ENCODE measurements around the gene GGT7.

DNA sequence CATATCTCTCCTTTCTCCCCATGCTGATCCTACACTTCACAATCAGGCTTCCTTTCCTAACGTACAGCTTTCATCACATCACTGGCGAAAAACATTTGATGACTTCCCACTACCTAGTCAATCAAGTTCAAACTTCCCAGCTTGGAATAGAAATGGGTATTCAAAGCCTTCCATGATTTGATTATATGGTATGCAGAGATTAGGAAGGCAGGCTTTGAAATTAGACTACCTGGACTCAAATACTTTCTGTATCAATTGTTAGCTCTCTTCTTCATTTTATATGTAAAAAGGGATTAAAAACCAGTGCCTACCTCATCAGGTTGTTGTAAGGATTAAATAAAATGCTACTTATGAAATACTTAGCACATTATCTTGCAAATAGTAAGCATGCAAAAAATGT, 54.9 kb downstream of the GGT7 start:
- TF ChIP-seq FOXA1 (IDR thresholded peaks at IDR 0.05) (no peak), CTCF (IDR thresholded peaks at IDR 0.05; ENCODE audit: low read depth, low read length, missing input control) (no peak), TAF1 (conservative IDR thresholded peaks at IDR 0.05) (no peak), GABPA (IDR thresholded peaks at IDR 0.05 in 1 of 2, conservative IDR thresholded peaks at IDR 0.05 in 1 of 2) (no peak), FOXA2 (IDR thresholded peaks at IDR 0.05) (no peak), RAD21 (IDR thresholded peaks at IDR 0.05) (no peak), MAX (IDR thresholded peaks at IDR 0.05) (no peak), YY1 (IDR thresholded peaks at IDR 0.05) (no peak), HNF4A (conservative IDR thresholded peaks at IDR 0.05) (no peak), SP1 (IDR thresholded peaks at IDR 0.05) (no peak), EGR1 (IDR thresholded peaks at IDR 0.05; ENCODE audit: low read depth in 2 of 2) (no peak), RXRA (IDR thresholded peaks at IDR 0.05) (no peak)
- TF ChIP-seq, protein P1, sequence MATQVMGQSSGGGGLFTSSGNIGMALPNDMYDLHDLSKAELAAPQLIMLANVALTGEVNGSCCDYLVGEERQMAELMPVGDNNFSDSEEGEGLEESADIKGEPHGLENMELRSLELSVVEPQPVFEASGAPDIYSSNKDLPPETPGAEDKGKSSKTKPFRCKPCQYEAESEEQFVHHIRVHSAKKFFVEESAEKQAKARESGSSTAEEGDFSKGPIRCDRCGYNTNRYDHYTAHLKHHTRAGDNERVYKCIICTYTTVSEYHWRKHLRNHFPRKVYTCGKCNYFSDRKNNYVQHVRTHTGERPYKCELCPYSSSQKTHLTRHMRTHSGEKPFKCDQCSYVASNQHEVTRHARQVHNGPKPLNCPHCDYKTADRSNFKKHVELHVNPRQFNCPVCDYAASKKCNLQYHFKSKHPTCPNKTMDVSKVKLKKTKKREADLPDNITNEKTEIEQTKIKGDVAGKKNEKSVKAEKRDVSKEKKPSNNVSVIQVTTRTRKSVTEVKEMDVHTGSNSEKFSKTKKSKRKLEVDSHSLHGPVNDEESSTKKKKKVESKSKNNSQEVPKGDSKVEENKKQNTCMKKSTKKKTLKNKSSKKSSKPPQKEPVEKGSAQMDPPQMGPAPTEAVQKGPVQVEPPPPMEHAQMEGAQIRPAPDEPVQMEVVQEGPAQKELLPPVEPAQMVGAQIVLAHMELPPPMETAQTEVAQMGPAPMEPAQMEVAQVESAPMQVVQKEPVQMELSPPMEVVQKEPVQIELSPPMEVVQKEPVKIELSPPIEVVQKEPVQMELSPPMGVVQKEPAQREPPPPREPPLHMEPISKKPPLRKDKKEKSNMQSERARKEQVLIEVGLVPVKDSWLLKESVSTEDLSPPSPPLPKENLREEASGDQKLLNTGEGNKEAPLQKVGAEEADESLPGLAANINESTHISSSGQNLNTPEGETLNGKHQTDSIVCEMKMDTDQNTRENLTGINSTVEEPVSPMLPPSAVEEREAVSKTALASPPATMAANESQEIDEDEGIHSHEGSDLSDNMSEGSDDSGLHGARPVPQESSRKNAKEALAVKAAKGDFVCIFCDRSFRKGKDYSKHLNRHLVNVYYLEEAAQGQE (IDR thresholded peaks at IDR 0.05) = no peak
- TF ChIP-seq, protein P2, sequence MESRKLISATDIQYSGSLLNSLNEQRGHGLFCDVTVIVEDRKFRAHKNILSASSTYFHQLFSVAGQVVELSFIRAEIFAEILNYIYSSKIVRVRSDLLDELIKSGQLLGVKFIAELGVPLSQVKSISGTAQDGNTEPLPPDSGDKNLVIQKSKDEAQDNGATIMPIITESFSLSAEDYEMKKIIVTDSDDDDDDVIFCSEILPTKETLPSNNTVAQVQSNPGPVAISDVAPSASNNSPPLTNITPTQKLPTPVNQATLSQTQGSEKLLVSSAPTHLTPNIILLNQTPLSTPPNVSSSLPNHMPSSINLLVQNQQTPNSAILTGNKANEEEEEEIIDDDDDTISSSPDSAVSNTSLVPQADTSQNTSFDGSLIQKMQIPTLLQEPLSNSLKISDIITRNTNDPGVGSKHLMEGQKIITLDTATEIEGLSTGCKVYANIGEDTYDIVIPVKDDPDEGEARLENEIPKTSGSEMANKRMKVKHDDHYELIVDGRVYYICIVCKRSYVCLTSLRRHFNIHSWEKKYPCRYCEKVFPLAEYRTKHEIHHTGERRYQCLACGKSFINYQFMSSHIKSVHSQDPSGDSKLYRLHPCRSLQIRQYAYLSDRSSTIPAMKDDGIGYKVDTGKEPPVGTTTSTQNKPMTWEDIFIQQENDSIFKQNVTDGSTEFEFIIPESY (IDR thresholded peaks at IDR 0.05) = no peak

Data from liver (tissue), 3 donors.